ENCODE results near the gene CCS.

CCS gene

GRCh38 chr11:66562275-66562674 lies 30.7 kb upstream of the CCS start (continued):
- TF ChIP-seq, protein P1, sequence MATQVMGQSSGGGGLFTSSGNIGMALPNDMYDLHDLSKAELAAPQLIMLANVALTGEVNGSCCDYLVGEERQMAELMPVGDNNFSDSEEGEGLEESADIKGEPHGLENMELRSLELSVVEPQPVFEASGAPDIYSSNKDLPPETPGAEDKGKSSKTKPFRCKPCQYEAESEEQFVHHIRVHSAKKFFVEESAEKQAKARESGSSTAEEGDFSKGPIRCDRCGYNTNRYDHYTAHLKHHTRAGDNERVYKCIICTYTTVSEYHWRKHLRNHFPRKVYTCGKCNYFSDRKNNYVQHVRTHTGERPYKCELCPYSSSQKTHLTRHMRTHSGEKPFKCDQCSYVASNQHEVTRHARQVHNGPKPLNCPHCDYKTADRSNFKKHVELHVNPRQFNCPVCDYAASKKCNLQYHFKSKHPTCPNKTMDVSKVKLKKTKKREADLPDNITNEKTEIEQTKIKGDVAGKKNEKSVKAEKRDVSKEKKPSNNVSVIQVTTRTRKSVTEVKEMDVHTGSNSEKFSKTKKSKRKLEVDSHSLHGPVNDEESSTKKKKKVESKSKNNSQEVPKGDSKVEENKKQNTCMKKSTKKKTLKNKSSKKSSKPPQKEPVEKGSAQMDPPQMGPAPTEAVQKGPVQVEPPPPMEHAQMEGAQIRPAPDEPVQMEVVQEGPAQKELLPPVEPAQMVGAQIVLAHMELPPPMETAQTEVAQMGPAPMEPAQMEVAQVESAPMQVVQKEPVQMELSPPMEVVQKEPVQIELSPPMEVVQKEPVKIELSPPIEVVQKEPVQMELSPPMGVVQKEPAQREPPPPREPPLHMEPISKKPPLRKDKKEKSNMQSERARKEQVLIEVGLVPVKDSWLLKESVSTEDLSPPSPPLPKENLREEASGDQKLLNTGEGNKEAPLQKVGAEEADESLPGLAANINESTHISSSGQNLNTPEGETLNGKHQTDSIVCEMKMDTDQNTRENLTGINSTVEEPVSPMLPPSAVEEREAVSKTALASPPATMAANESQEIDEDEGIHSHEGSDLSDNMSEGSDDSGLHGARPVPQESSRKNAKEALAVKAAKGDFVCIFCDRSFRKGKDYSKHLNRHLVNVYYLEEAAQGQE (tag by site-specific recombination; IDR thresholded peaks at IDR 0.05), result no peak

GRCh38 chr11:66562907-66563583 lies 29.9 kb upstream of the CCS start:
- H3K9me3 ChIP-seq (ENCODE audit: control insufficient read depth, insufficient read depth, low read depth, low read length), result no peaks in the 10 kb centered on the region
- no peak overlapping the region for H3K27ac ChIP-seq (ENCODE audit: extremely low read depth, low read depth, low read length)
- H3K4me3 ChIP-seq (ENCODE audit: low read depth, low read length), result no peak overlapping the region
- TF ChIP-seq ZBTB17 (tag by site-specific recombination; IDR thresholded peaks at IDR 0.05) (no peak), ZNF174 (tag by site-specific recombination; IDR thresholded peaks at IDR 0.05) (no peak), ZNF302 (tag by site-specific recombination; IDR thresholded peaks at IDR 0.05; ENCODE audit: low read depth) (no peak), AEBP2 (tag by site-specific recombination; IDR thresholded peaks at IDR 0.05; ENCODE audit: borderline replicate concordance) (no peak)
- CTCF ChIA-PET, result interaction anchor here (0.6 to 1.0 kb wide), 6 partner anchors 17 to 145 kb away, joined by 3 to 4 read pairs (median 4); partner anchors contain the start of gene ZDHHC24
- no peaks in the 10 kb centered on the region for H3K4me1 ChIP-seq (ENCODE audit: control insufficient read depth, insufficient read depth, low read length)
- no peaks in the 10 kb centered on the region for H3K36me3 ChIP-seq (ENCODE audit: control insufficient read depth in 2 of 2, insufficient read depth in 1 of 2, low read length in 2 of 2)
- POLR2A ChIA-PET, result interaction anchor here (2.3 kb wide), 1 partner anchor 17 kb away, joined by 9 read pairs; the partner anchor contains the start of genes ACTN3 and ZDHHC24

- TF ChIP-seq OVOL3 (tag by site-specific recombination; IDR thresholded peaks at IDR 0.05) (no peak), GLI4 (tag by site-specific recombination; IDR thresholded peaks at IDR 0.05) (no peak), ZNF664 (tag by site-specific recombination; IDR thresholded peaks at IDR 0.05) (no peak), GLI2 (tag by site-specific recombination; IDR thresholded peaks at IDR 0.05; ENCODE audit: borderline replicate concordance, low read depth) (no peak), ZSCAN23 (tag by site-specific recombination; IDR thresholded peaks at IDR 0.05) (no peak), REPIN1 (tag by site-specific recombination; IDR thresholded peaks at IDR 0.05; ENCODE audit: low read depth) (no peak), ZNF24 (tag by site-specific recombination; IDR thresholded peaks at IDR 0.05) (no peak), ZSCAN30 (tag by site-specific recombination; IDR thresholded peaks at IDR 0.05) (no peak), YY1 (tag by site-specific recombination; IDR thresholded peaks at IDR 0.05) (no peak), ZNF140 (tag by site-specific recombination; IDR thresholded peaks at IDR 0.05) (no peak), ZNF423 (tag by site-specific recombination; IDR thresholded peaks at IDR 0.05) (no peak), ZBTB1 (tag by site-specific recombination; IDR thresholded peaks at IDR 0.05) (no peak), ZNF416 (tag by site-specific recombination; IDR thresholded peaks at IDR 0.05) (no peak), ZNF747 (tag by site-specific recombination; IDR thresholded peaks at IDR 0.05) (no peak), ZNF792 (tag by site-specific recombination; IDR thresholded peaks at IDR 0.05) (no peak), ZNF660 (tag by site-specific recombination; IDR thresholded peaks at IDR 0.05) (no peak), ZNF530 (tag by site-specific recombination; IDR thresholded peaks at IDR 0.05; ENCODE audit: low read depth) (no peak)
- TF ChIP-seq, protein P2, sequence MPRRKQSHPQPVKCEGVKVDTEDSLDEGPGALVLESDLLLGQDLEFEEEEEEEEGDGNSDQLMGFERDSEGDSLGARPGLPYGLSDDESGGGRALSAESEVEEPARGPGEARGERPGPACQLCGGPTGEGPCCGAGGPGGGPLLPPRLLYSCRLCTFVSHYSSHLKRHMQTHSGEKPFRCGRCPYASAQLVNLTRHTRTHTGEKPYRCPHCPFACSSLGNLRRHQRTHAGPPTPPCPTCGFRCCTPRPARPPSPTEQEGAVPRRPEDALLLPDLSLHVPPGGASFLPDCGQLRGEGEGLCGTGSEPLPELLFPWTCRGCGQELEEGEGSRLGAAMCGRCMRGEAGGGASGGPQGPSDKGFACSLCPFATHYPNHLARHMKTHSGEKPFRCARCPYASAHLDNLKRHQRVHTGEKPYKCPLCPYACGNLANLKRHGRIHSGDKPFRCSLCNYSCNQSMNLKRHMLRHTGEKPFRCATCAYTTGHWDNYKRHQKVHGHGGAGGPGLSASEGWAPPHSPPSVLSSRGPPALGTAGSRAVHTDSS (tag by site-specific recombination; IDR thresholded peaks at IDR 0.05), result no peak
- TF ChIP-seq, protein P3, sequence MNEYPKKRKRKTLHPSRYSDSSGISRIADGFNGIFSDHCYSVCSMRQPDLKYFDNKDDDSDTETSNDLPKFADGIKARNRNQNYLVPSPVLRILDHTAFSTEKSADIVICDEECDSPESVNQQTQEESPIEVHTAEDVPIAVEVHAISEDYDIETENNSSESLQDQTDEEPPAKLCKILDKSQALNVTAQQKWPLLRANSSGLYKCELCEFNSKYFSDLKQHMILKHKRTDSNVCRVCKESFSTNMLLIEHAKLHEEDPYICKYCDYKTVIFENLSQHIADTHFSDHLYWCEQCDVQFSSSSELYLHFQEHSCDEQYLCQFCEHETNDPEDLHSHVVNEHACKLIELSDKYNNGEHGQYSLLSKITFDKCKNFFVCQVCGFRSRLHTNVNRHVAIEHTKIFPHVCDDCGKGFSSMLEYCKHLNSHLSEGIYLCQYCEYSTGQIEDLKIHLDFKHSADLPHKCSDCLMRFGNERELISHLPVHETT (tag by site-specific recombination; IDR thresholded peaks at IDR 0.05), result no peak
- no peak overlapping the region for H3K4me3 ChIP-seq (ENCODE audit: low read depth, low read length)
- POLR2A ChIA-PET, result interaction anchor here (2.3 kb wide), 1 partner anchor 18 kb away, joined by 9 read pairs; the partner anchor contains the start of genes ACTN3 and ZDHHC24
- H3K9me3 ChIP-seq (ENCODE audit: control insufficient read depth, insufficient read depth, low read depth, low read length), result no peaks in the 10 kb centered on the region
- CTCF ChIA-PET, result interaction anchor here (0.6 to 0.8 kb wide), 2 partner anchors 16 to 146 kb away, joined by 3 to 4 read pairs; no protein-coding TSS in a partner anchor
- H3K27ac ChIP-seq (ENCODE audit: extremely low read depth, low read depth, low read length), result no peak overlapping the region
- H3K4me1 ChIP-seq (ENCODE audit: control insufficient read depth, insufficient read depth, low read length), result no peaks in the 10 kb centered on the region
- H3K36me3 ChIP-seq (ENCODE audit: control insufficient read depth in 2 of 2, insufficient read depth in 1 of 2, low read length in 2 of 2), result no peaks in the 10 kb centered on the region
Observed at GRCh38 chr11:66563832-66564231, 29.2 kb upstream of the CCS start.
